ENCODE measurements around the gene TRMT61A.
A peak's percentile ranks its signal among the peaks of the same experiment; 100 is the strongest.

TRMT61A gene

GRCh38 chr14:103508521-103509329, 20.3 kb upstream of the TRMT61A start:
- H3K27ac ChIP-seq, result no peak overlapping the region
- TF ChIP-seq, protein P1, sequence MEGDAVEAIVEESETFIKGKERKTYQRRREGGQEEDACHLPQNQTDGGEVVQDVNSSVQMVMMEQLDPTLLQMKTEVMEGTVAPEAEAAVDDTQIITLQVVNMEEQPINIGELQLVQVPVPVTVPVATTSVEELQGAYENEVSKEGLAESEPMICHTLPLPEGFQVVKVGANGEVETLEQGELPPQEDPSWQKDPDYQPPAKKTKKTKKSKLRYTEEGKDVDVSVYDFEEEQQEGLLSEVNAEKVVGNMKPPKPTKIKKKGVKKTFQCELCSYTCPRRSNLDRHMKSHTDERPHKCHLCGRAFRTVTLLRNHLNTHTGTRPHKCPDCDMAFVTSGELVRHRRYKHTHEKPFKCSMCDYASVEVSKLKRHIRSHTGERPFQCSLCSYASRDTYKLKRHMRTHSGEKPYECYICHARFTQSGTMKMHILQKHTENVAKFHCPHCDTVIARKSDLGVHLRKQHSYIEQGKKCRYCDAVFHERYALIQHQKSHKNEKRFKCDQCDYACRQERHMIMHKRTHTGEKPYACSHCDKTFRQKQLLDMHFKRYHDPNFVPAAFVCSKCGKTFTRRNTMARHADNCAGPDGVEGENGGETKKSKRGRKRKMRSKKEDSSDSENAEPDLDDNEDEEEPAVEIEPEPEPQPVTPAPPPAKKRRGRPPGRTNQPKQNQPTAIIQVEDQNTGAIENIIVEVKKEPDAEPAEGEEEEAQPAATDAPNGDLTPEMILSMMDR (conservative IDR thresholded peaks at IDR 0.05), result no peak

DNA sequence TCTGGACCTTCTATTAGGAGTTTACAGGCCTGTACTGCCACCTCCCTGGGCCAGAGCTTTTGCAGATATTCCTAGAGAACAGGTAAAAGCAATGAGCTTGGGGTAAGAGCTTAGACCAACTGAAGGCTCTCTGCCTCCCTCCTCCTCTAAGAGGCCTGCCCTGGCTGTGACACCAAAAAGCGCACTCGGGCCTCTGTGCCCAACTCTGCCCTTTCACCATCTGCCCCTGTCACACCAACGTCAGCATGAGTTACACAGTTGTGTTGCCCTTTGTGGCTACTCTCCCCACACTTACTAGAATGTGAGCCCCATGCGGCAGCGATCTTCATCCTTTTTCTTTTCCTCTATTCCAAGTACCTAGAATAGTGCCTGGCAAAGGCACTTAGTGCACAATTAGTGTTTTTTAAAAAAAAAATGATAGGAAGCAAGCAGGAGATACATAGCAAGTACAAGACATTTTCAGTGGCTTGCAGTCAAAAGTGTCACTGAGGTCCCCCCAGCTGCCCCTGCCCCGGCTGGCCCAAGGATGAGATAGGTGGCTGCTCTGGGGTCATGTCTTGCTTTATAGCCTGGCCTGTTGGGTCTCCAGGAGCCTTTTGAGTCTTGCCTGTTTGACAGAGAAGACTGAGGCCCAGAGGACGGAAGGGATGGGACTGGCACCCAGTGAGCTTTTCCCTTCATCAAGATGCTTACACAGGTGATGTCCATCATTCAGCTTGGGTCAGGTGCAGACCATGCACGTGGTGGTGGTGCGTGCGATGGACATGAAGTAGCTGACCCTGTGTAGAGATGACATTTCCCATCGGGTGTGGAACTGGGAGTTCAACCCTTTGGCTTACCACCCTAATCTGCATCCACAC, 18.9 kb upstream of the TRMT61A start:
- no peak overlapping the region for H3K27ac ChIP-seq
- TF ChIP-seq ZFX (IDR thresholded peaks at IDR 0.05), result no peak
- TF ChIP-seq, protein P1 (conservative IDR thresholded peaks at IDR 0.05), result no peak

DNA sequence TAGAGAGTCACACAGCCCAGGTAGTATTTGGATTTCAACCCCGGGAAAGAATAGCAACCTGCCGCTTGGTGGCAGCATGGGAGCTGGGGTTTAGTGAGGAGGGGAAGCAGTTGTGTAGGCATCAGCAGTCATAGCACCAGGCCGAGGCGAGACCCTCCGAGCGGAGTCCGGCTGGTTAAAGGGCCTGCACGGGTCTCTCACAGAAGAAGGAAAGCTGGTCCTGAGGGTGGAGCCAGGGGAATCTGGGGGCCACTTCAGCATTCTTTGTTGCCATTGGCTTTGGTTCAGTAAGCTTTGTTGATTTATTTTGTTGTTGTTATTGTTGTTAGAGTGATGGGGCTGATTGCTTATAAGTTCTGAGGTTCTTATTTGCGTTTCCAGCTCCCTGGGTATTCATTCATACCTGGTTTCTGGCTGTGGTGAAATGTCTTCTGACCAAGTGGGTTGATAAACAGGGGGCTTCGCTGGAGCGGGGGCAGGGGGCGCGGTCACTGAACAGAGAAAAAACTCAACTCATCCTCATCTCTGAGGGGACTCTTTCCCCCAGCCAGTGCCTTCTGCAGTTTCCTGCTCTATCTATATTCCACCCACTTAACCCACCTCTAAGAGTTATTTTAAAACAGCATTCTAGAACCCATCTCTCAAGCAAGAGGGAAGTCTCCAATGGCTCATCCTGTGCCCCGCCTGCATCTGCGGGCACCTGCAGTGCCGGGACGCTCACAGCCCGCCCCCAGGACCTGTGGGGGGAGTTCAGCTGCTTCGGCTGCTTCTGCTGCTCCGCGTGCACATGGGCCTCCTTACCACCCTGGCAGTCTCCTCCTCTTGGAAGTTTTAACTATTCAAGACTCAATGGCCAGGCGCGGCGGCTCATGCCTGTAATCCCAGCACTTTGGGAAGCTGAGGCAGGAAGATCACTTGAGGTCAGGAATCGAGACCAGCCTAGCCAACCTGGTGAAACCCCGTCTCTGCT, 18.0 kb upstream of the TRMT61A start:
- TF ChIP-seq ZFX (IDR thresholded peaks at IDR 0.05), result no peak
- TF ChIP-seq, protein P1 (conservative IDR thresholded peaks at IDR 0.05), result no peak
- H3K27ac ChIP-seq, result no peak overlapping the region

DNA sequence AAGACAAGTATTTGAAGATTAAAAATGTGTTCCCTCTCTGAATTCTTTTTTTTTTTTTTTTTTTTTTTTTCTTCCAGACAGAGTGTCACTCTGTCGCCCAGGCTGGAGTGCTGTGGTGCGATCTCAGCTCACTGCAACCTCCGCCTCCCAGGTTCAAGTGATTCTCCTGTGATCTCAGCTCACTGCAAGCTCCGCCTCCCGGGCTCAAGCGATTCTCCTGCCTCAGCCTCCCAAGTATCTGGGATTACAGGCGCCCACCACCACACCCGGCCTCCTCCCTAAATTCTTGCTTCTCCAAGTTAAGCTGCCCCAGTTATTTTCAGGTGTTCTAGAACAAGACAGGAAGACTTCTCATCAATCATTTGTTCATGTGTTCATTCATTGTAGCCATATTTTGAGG, 16.8 kb upstream of the TRMT61A start:
- peak overlapping the region; percentile 68 for H3K27ac ChIP-seq

GRCh38 chr14:103512701-103513611, 16.0 kb upstream of the TRMT61A start:
- H3K27ac ChIP-seq, result peak overlapping the region; percentile 68
- peak; percentile 30; the same call in 1 of the 2 replicates for TF ChIP-seq ZFX (IDR thresholded peaks at IDR 0.05)
- TF ChIP-seq, protein P1 (conservative IDR thresholded peaks at IDR 0.05), result no peak; the same call in 1 of the 2 replicates

- TF ChIP-seq, protein P1 (conservative IDR thresholded peaks at IDR 0.05), result no peak
- no peak for TF ChIP-seq ZFX (IDR thresholded peaks at IDR 0.05)
- H3K27ac ChIP-seq, result no peak overlapping the region
These were observed 14.2 kb upstream of the TRMT61A start for GRCh38 chr14:103514596-103515421.

Measured in C4-2B (cell line).